Left ventricle myocardium superior (tissue), 1 donor: Measurements from ENCODE around the gene REEP1. TPM values are rescaled to one million over a fixed set of nuclear protein-coding genes. Genes with fewer than 3 reads are reported as not detected.

Experiments
- ATAC-seq: fragments of 200-7000 bp; cut with Tn5 transposase; one replicate; pipeline ENCODE4 v1.9.1; 2020; ENCODE audit warnings: mild to moderate bottlenecking, moderate library complexity
- DNase-seq: peaks from one replicate; pipeline ENCODE4 v3.0.0-alpha.2; 2020
- intact Hi-C: fragments of 100-400 bp; cut with micrococcal nuclease; formaldehyde crosslinking; loops from one replicate; pipeline ENCODE4 v1.11.0; 2022
- total RNA-seq: library from RNA; stranded (reverse); fragmentation: NEBNext Ultra II Directional; extraction: Animal tissue kit (Norgen Biotek cat#: 25700); gene quantifications from one replicate; pipeline ENCODE4 v1.2.1, GENCODE V29; 2021
- donor health status: DM: no; HTN: yes; CAD: no; lungs with severe emphysema.

The REEP1 gene
- total RNA-seq, 1 donor from 2014 or later: 21.3 TPM

DNA sequence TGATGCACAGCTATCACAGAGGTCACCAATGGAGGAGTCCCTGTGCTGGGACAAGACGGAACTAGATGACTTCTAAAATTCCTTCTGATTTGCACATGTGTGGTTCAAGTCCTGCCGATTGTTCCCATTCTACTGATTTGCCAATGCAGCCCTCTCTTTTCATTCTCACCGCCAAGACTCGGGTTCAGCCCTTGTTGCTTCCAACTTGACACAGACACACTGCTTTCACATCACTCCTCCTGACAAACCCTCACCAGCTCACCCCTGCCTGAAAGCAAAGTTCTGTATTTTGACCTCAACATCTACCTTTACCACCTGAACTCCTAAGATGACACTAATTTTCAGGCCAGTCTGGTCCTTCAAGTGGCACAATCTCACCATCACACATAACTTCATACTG is 25.5 kb downstream of the REEP1 start:
- intact Hi-C loops: no loop called here
- ATAC-seq (no peak), DNase-seq (no peak)

DNA sequence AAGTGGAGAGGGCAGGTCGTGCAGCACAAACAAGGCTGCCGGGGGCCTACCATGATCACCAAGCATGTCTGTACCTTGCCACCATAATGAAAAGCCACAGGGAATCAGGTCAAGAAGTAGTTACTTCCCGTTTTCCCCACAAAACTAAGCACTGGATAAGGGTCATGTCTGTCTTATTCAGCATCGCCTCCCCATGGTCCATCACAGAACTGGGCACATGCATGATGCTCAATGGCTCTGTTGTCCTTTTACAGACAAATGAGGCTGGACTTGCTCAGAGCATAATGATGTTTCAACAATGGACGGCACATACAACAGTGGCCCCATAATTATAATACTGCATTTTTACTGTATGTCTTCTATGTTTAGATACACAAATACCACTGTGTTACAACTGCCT is 27.5 kb downstream of the REEP1 start:
- no peak for ATAC-seq

DNA sequence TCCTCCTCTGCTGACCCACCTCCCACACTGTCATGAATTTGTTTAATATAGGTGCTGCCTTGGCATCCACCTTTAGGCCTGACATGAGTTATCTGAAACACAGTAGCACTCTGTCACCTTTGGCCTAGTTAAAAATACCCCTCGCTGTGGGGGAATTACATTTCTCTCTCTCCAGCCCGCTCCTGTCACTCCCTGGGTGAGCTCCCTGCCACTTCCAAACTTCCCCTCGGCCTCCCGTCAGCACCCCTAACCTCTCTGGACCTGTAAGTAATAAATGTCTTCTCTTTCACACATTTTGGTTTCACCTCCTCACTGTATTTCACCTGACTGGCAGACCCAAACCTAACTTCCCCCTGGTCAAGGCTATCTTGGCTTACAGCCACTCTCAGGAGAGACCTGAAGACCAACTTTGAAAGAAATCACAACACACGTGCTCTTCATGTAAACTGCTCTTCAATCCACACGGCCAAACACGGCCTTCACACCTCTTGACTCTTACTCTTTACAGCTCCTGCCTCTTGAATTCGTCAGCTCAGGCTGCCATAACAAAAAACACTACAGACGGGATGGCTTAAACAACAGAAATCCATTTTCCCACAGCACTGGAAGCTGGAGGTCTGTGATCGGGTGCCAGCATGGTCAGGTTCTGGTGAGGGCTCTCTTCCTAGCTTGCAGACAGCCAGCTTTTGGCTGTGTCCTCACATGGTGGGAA is 28.3 kb downstream of the REEP1 start:
- DNase-seq (no peak), ATAC-seq (peak; percentile 76)
- intact Hi-C loops: no loop called here

More for the DNA sequence above, 27.5 kb downstream of the REEP1 start:
- no peak for DNase-seq
- intact Hi-C loops: no loop called here

DNA sequence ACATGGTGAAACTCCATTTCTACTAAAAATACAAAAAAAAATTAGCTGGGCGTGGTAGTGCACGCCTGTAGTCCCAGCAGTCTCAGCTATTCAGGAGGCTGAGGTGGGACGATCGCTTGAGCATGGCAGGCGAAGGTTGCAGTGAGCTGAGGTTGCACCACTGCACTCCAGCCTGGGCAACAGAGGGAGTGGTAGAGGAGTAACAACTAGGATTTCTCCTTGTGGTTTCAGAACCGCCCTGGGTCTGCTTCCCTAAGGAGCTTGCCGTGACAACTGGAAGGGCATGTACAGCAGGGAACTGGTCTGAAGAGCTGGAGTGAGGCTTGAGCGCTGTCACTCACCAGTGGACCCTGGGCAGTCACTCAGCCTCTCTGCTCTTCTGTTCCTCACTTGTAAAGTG is 29.1 kb downstream of the REEP1 start:
- DNase-seq: no peak
- ATAC-seq: peak; percentile 23
- intact Hi-C loops: no loop called here

DNA sequence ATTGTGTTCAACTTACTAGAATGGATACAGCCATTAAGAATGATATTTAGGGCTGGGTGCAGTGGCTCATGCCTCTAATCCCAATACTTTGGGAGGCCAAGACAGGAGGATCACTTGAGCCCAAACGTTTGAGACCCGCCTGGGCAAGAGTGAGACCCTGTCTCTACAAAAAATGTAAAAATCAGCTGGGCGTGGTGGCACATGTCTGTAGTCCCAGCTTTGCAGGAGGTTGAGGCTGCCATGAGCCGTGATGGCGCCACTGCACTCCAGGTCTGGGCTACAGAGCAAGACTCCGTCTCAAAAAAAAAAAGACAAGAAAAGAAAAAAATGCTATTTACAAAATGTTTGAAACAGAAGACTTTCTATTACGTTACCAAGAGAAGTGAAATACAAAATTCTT is 30.0 kb downstream of the REEP1 start:
- intact Hi-C loops: no loop called here
- DNase-seq (no peak), ATAC-seq (no peak)

DNA sequence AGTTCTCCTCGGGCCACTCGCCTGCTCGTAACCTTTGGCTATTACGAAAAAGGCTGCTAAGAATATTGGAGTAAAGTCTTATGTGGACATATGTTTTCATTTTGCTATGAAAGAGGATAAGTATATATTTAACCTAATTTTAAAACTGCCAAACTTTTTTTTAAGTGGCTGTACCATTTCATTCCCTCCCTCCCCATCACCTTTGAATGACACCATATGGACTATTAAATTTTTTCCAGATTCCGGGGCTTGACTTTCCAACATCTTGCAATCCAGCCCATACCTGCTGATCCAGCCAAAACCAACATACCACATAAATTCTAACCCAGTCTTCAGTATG is 31.5 kb downstream of the REEP1 start:
- DNase-seq (no peak), ATAC-seq (no peak)
- intact Hi-C loops: no loop called here

DNA sequence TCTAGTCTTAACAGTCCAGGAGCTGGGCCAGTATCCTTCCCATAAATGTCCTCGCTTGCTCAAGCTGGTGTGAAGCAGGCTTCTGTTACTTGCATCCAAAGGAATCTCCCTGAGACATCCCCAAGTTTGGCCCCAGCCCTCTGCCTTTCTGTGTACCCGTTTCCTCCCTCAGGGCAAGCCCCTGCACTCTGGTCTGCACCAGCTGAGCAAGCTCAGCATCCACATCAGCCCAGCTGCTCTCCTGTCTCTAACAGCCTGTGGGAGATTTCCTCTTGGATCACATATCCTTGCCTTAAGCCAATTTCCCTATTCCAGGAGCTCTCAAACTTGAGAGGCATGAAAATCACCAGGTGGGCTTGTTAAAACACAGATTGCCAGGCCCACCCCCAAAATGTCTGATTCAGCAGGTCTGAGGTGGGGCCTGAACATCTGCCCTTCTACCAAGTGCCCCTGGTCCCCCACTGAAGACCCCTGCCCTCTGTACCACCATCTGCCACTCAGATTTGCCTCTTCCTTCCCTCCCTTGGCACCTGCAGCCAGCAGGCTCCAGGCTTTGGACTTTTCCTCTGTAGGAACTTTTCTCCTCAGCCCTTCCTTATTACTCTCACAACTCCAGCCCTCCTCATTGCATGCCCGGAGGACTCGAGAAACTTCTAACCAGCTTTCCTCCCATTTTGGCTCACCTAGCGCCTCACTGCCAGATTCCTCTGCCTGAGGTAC is 32.1 kb downstream of the REEP1 start:
- DNase-seq (no peak), ATAC-seq (no peak)
- intact Hi-C loops: no loop called here

DNA sequence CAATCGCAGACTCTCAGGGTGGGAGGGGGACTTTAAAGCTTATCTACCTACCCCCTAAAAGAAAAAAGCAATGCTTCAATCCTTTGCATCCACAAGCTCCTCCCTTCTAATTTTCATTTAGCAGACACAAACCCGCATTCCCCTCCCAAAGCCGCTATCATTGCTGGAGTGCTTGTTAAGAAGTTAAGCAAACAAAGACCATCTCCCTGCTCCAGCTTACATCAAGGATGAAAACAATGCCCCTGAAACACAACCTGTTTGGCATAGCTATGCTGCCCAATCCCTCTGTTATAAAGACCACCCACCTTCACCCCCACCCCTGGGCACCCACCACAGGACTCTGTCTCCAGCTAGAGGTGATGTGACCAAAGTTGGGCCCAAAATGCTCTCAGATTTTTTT is 33.0 kb downstream of the REEP1 start:
- ATAC-seq: no peak
- intact Hi-C loops: no loop called here

DNA sequence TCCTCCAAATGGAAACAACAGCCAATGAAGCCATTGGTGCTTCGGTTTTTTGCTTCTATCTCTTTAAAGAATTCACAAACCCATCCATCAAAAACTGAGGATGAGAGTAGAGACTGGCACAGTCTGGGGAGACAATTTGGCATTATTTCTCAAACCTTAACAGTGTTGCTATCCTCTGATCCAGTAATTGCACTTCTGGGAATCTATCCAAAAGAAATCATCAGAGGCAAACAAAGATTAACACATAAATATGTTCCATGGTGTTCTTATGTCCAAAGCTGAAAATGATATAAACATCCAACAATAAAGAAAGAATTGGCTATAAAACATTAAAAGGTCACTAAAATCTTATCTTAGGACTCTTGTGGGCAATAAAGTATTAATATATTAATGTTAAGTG is 35.1 kb downstream of the REEP1 start:
- intact Hi-C loops: no loop called here
- ATAC-seq (no peak), DNase-seq (no peak)

More for the DNA sequence above, 33.0 kb downstream of the REEP1 start:
- DNase-seq: no peak

DNA sequence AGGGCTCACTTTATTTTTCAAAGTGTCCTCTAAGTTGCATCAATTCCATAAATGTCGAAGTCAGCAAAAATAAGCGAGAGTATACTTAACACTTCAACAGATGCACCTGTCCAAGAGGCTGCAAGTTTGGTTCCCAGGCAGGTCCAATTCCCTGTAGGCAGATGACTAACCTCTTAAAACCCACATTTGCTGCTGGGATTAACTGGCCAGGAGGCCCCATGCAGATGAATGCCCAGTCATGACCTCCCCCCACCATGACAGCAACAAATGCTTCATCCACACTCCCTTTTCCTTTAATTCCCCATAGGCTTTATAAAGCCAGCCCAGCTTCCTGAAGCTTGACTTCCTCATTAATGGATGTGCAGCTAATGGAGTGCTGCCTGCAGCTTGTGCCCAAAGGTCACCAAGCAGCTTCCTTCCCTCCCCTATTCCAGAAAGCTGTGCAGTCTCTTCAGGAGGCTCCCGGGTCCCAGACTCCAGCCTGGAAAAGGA is 35.7 kb downstream of the REEP1 start:
- no peak for DNase-seq
- ATAC-seq: peak; percentile 6
- intact Hi-C loops: no loop called here

DNA sequence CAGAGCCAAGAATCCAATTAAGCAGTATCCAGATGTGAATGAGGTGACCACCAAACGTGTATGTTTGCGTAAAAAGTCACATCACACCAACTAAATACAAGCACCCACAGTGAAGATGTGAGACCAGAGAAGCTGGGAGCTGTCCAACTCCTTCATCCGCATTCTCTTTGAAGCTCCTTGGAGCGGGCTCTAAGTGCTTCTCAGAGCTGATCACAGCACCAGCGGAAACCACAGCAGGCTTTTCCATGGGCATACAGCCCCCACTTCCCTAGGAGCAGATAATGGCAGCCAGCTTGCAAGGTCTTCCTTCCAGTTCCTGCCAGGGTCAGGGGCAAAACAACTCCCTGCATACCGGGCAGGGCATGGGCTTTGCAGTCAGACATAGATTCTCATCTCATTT is 36.4 kb downstream of the REEP1 start:
- intact Hi-C loops: no loop called here
- ATAC-seq (no peak), DNase-seq (no peak)

DNA sequence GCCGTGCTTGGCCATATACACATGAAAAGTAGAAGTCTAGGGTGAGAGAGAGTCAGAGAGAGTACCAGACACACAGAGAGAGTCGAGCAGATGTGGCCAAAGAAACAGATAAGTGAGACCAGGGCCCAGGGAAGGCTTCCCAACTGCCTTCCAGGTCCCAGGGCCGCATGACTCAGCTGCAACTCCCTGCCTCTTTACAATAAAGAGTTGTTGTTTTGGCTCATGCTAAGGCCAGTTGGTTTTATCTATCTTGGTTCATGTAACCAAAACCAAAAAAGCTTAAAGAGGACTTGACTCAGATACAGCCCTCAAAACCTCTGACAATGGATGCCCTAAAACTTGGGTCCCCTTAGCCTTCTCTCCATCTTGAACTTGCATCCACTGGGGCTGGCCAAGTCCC is 36.9 kb downstream of the REEP1 start:
- no peak for ATAC-seq
- no peak for DNase-seq
- intact Hi-C loops: no loop called here

DNA sequence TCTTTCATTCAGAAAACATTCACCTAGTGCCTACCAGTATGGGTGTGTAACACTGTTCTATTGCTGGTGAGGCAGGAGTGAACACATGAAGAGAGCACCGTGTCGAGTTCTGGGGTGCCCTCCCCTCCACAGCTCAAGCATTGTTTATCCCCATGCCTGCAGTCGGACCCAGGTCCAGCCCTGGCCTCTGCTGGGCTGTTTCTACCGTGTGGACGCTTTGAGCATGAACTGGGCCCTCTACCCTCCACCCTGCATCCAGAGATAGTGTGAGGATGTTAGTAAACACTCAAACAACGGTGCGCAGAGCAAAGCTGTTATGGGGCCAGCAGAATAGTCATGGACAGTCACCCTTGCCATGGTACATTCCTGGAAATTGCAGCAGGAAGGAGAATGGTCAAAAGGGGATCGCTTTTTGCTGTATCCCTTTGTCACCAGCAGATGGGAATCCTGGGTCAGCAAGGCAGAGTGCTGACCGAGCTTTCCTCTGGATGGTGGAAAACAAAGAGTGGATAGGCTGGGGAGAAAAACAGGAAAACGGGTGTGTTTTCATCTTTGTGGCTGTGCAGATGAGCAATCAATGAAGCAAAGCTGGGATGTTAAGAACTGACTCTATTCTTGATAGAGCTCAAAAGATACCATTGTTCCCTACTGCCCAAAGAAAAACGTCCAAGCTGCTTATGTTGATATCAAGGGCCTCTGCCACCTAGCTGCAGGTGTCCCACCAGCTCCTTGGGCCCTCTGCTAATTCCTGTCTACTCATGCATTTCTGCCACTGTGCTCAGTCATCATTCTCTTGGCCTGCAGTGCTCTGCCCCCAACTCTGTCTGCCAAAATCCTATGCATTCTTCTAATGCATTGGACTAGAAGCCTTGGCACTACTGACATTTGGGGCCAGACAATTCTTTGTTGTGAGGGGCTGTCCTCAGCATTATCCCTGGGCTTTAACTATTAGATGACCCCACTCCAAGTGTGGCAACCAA is 38.7 kb downstream of the REEP1 start:
- ATAC-seq: peak; percentile 70
- no peak for DNase-seq
- intact Hi-C loops: no loop called here

DNA sequence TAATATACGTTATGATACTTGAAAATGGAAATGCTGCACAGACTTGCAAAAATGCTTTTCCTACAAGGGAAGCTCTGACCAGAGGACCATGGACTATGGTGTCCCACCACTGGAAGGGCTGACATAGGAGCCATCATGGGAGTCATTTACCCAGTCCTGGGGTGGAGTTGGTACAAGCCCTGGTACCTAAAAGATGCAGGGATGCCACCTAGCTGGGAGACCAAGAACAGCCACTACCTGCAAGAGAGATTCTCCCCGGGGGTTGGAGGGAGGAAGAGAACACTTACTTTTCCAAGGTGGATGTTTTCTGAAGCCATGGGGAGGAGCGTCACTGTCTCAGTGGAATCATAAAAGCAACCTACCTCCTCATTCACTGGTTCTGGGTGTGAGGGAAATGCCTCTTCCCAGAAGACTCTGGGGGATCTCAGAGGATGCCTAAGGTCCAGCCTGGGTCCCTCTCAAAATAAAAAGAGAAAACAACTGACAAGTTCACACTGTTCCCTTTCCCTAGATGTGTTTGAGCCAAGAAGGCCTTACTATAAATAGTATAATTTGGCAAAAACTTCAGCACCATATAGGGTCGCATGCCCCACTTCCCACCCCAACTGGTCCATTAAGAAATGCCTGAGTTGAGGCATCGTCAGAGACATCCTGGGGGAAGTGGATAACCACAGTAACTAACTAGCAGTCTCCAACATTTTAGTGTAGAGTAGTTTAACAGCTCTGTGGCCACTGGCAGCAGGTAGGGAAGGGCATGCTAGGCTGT is 39.9 kb downstream of the REEP1 start:
- intact Hi-C loops: no loop called here
- no peak for DNase-seq

DNA sequence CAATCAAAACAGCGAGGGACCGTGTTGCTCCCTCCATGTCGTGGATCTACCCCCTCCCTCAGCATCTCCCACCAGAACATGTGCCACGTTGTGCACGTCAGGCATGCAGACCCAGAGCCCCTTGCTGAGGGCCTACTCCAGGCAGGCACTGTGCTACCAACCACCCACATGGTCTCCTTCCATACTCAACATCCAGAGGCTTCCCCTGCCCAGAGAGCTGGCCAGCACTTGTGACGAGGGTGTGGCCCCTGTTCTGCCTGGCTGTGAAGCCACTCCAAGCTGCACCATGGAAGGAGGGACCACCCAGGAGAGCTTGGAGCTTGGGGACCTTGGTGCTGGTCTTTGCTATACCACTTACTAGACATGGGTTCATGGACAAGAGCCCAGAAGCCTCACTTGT is 40.5 kb downstream of the REEP1 start:
- DNase-seq (no peak), ATAC-seq (no peak)
- intact Hi-C loops: no loop called here

More for the DNA sequence above, 39.9 kb downstream of the REEP1 start:
- ATAC-seq: peak; percentile 64

DNA sequence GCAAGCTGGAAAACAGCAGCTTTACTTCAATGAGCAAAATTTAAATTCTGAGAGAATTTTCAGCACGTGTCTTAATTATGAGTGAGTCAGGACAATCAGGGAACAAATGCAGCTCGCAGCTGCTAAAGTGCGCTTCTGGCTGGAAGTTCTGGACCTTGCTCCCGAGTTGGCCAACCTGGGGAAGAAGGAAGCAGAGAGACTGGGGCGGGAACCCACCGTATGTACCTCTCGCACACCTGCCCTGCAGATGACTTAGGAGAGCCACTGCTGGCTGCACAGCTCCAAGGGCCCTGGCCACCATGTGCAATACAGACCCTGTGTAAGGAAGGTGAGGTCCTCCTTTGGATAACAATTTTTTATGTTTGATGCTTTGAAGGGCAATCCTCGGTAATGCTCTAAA is 42.4 kb downstream of the REEP1 start:
- ATAC-seq (no peak), DNase-seq (no peak)
- intact Hi-C loops: no loop called here

DNA sequence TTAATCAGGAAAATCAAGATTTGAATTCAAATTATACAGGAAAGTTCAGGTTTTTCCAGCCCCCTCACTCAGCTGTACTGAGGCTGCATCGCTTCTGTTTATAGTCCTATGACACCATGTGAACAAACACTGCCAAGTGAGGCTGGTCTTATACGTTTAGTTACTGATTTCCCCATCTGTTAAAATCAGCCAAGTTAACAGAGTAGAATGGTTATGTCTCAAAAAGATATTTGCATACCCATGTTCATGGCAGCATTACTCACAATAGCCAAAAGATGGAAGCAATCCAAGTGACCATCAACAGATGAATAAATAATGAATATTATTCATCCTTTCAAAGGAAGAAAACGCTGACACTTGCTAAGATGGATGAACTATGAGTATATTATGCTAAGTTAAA is 43.8 kb downstream of the REEP1 start:
- ATAC-seq: no peak
- DNase-seq: no peak
- intact Hi-C loops: no loop called here

DNA sequence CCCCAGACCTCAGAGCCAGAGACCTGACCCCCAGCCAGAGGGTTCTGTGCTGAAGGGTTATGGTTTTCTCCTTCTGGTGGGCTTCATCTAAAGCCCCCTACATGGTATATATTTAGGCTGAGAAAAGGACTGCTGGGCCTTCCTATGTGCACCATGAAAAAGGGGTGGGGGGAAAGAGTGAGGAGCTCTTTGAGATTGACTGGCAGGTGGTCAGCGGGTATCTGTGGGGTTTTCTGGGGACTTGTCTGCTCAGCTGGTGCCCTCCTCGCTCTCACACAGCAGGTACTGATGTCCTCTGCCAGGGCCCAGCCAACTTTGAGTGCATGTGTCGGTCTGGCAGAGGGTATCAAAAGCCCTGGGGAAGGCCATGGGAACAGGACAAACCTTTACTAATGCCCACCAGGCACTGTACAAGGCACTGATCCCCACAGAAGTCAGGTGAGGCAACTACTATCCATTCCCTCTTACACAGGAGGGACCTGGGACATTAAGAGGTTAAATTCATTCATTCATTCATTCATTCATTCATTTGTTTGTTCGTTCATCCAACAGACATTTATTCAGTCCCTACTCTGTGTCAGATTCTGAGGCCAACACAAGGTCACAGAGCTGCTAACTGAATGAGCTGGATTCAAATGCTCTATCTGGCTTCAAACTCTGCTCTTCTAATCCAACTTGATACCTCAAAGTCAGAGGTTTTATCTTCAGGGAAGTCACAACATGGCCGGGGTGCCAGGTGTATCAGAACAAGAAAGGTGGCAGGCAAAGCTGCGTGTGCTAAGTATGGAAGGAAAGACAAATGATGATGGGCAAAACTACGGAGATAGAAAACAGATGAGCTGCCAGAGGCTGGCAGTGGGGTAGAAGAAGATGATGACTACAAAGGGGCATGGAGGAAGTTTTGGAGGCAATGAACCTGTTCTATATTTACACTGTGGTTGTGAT is 44.6 kb downstream of the REEP1 start:
- DNase-seq: no peak
- ATAC-seq: no peak
- intact Hi-C loops: no loop called here
